NCI-H345 treated with DMSO at 0.1 percent for 48 hours (cell line): ENCODE results near the gene SKAP2.

Source experiments
- DNase-seq: peaks from one replicate; lab custom pipeline; 2025; ENCODE audit not compliant: unreplicated experiment; lab: John Stamatoyannopoulos, UW

Gene SKAP2

GRCh38 chr7:26779978-26780595, 84.3 kb downstream of the SKAP2 start:
- DNase-seq, result no peak

- no peak for DNase-seq
Measured at GRCh38 chr7:26777385-26777784, 87.0 kb downstream of the SKAP2 start.

- no peak for DNase-seq
Measured at GRCh38 chr7:26760501-26760900, 103.9 kb downstream of the SKAP2 start.

GRCh38 chr7:26759108-26759507, 105.3 kb downstream of the SKAP2 start:
- no peak for DNase-seq

GRCh38 chr7:26743205-26743604, 121.2 kb downstream of the SKAP2 start:
- no peak for DNase-seq

GRCh38 chr7:26735976-26736600, 128.3 kb downstream of the SKAP2 start:
- no peak for DNase-seq

GRCh38 chr7:26729150-26729775, 135.1 kb downstream of the SKAP2 start:
- no peak for DNase-seq

GRCh38 chr7:26726051-26726450, 138.3 kb downstream of the SKAP2 start:
- DNase-seq, result no peak

- DNase-seq, result no peak
Measured at GRCh38 chr7:26724795-26725194, 139.6 kb downstream of the SKAP2 start.

- DNase-seq, result no peak
Measured at GRCh38 chr7:26723129-26723528, 141.3 kb downstream of the SKAP2 start.

- DNase-seq, result no peak
Measured at GRCh38 chr7:26721450-26721849, 142.9 kb downstream of the SKAP2 start.

- no peak for DNase-seq
Measured at GRCh38 chr7:26718063-26718462, 146.3 kb downstream of the SKAP2 start.

GRCh38 chr7:26714438-26714837, 150.0 kb downstream of the SKAP2 start:
- DNase-seq, result no peak

- no peak for DNase-seq
Measured at GRCh38 chr7:26714006-26714405, 150.4 kb downstream of the SKAP2 start.

- no peak for DNase-seq
Measured at GRCh38 chr7:26709210-26709990, 155.0 kb downstream of the SKAP2 start.

GRCh38 chr7:26705567-26705966, 158.8 kb downstream of the SKAP2 start:
- DNase-seq, result no peak

- no peak for DNase-seq
Measured at GRCh38 chr7:26704786-26705185, 159.6 kb downstream of the SKAP2 start.

GRCh38 chr7:26704036-26704435, 160.4 kb downstream of the SKAP2 start:
- no peak for DNase-seq

GRCh38 chr7:26700893-26701292, 163.5 kb downstream of the SKAP2 start:
- no peak for DNase-seq

GRCh38 chr7:26700386-26700785, 164.0 kb downstream of the SKAP2 start:
- no peak for DNase-seq

GRCh38 chr7:26699766-26700165, 164.6 kb downstream of the SKAP2 start:
- DNase-seq, result no peak

GRCh38 chr7:26698806-26699205, 165.6 kb downstream of the SKAP2 start:
- DNase-seq, result no peak
